ENCODE data around the gene IGSF23. TPM values are rescaled to one million over a fixed set of nuclear protein-coding genes. Genes with fewer than 3 reads are reported as not detected.
A peak's percentile ranks its signal among the peaks of the same experiment; 100 is the strongest.

IGSF23 gene
- total RNA-seq, 2 donors from 2014 or later, result not detected

DNA sequence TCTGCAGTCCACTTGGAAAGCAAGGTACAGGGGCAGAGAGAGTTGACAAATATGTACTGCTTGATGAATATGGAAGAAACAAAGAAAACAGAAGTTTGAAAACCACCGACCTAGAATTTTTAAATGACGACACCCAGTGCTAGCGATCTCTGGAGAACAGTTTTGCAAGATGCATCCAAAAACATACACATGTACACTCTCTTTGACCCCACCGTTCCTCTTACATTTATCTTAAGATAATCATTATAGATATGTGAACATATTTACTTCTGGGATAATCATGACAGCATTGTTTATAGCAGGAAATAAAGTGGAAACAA lies 40.8 kb upstream of the IGSF23 start:
- H3K4me3 ChIP-seq (ENCODE audit: low read length), result no peak overlapping the region
- 94 to 100% methylated on average over 3 of the region's 4 CpGs for WGBS, 2 experiments (ENCODE audit: insufficient coverage in 1 of 2, insufficient read length in 1 of 2)
- no peaks in the 10 kb centered on the region for H3K9me3 ChIP-seq (ENCODE audit: control insufficient read depth, low read length)
- DNase-seq, result no peak
- H3K9ac ChIP-seq (ENCODE audit: extremely low read depth, low read length, poor library complexity, severe bottlenecking), result no peak overlapping the region
- Mint-ChIP-seq H3K27me3 (ENCODE audit: insufficient read depth) (peaks cover 5% of the 10 kb centered on the region), H3K9me3 (peaks cover 2% of the 10 kb centered on the region), H3K27ac (no peak overlapping the region), H3K4me3 (no peak overlapping the region), H3K4me1 (peaks cover 24% of the 10 kb centered on the region), H3K36me3 (ENCODE audit: low read depth) (no peaks in the 10 kb centered on the region)
- no peak overlapping the region for H3K27ac ChIP-seq (ENCODE audit: low read depth, low read length)
- H3K27me3 ChIP-seq (ENCODE audit: control insufficient read depth, insufficient read depth, low read length, poor library complexity, severe bottlenecking), result peaks cover 4% of the 10 kb centered on the region
- TF ChIP-seq, protein P1, sequence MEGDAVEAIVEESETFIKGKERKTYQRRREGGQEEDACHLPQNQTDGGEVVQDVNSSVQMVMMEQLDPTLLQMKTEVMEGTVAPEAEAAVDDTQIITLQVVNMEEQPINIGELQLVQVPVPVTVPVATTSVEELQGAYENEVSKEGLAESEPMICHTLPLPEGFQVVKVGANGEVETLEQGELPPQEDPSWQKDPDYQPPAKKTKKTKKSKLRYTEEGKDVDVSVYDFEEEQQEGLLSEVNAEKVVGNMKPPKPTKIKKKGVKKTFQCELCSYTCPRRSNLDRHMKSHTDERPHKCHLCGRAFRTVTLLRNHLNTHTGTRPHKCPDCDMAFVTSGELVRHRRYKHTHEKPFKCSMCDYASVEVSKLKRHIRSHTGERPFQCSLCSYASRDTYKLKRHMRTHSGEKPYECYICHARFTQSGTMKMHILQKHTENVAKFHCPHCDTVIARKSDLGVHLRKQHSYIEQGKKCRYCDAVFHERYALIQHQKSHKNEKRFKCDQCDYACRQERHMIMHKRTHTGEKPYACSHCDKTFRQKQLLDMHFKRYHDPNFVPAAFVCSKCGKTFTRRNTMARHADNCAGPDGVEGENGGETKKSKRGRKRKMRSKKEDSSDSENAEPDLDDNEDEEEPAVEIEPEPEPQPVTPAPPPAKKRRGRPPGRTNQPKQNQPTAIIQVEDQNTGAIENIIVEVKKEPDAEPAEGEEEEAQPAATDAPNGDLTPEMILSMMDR (conservative IDR thresholded peaks at IDR 0.05), result no peak
- H3K4me1 ChIP-seq (ENCODE audit: control insufficient read depth, insufficient read depth, low read length), result no peaks in the 10 kb centered on the region
- H3K36me3 ChIP-seq (ENCODE audit: control insufficient read depth, insufficient read depth, low read length), result no peaks in the 10 kb centered on the region

DNA sequence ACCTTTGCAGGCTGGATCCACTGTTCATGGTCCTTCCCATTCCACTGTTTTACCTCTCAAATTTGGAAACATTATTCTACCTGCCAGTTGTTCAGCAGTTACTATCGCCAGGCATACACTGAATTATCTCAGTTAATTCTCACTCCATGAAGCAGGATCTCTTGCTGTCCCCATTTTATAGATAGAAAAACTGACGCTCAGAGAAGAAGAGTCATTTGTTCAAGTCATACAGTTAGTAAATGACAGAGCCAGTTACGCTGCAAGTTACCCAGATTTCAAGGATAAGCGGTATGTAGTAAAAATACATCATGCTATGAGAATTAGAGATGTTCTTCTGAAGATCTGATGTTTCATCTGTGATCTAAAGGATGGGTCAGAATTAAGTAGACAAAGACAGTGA lies 40.2 kb upstream of the IGSF23 start:
- H3K4me1 Mint-ChIP-seq, result peaks cover 24% of the 10 kb centered on the region
- Histone ChIP-seq H3K4me3 (ENCODE audit: low read length) (no peak overlapping the region), H3K9ac (ENCODE audit: extremely low read depth, low read length, poor library complexity, severe bottlenecking) (no peak overlapping the region), H3K27ac (ENCODE audit: low read depth, low read length) (no peak overlapping the region), H3K9me3 (ENCODE audit: control insufficient read depth, low read length) (no peaks in the 10 kb centered on the region), H3K27me3 (ENCODE audit: control insufficient read depth, insufficient read depth, low read length, poor library complexity, severe bottlenecking) (peaks cover 4% of the 10 kb centered on the region), H3K36me3 (ENCODE audit: control insufficient read depth, insufficient read depth, low read length) (no peaks in the 10 kb centered on the region), H3K4me1 (ENCODE audit: control insufficient read depth, insufficient read depth, low read length) (no peaks in the 10 kb centered on the region)
- WGBS, 2 experiments (ENCODE audit: insufficient coverage in 1 of 2, insufficient read length in 1 of 2), result 89 to 93% methylated on average over 4 of the region's 4 CpGs
- peaks cover 3% of the 10 kb centered on the region for H3K27me3 Mint-ChIP-seq (ENCODE audit: insufficient read depth)
- TF ChIP-seq, protein P1 (conservative IDR thresholded peaks at IDR 0.05), result no peak
- H3K36me3 Mint-ChIP-seq (ENCODE audit: low read depth), result no peaks in the 10 kb centered on the region
- peaks cover 2% of the 10 kb centered on the region for H3K9me3 Mint-ChIP-seq
- no peak overlapping the region for H3K4me3 Mint-ChIP-seq
- DNase-seq, result peak; percentile 1
- no peak overlapping the region for H3K27ac Mint-ChIP-seq

DNA sequence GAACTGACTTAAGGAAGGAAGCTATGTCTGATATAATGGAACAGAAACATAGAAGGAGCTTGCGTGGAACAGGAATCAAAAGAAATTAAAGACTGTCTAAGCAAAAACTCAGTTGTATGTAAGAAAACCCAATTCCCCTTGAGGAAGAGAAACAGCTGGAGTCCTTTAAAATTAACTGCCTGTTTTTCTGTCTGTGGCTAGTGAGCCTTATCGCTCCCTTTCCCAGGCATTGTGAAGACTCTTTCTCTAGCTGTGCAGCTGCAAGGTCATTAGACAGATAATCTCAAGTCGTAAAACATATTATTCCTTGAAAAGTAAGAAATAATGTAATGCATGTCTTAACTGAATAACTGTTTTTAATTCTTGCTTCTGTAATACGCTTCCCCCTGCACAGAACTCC lies 39.7 kb upstream of the IGSF23 start:
- Histone ChIP-seq H3K27ac (ENCODE audit: low read depth, low read length) (no peak overlapping the region), H3K27me3 (ENCODE audit: control insufficient read depth, insufficient read depth, low read length, poor library complexity, severe bottlenecking) (peaks cover 4% of the 10 kb centered on the region), H3K9me3 (ENCODE audit: control insufficient read depth, low read length) (no peaks in the 10 kb centered on the region), H3K9ac (ENCODE audit: extremely low read depth, low read length, poor library complexity, severe bottlenecking) (no peak overlapping the region), H3K4me1 (ENCODE audit: control insufficient read depth, insufficient read depth, low read length) (no peaks in the 10 kb centered on the region), H3K4me3 (ENCODE audit: low read length) (no peak overlapping the region), H3K36me3 (ENCODE audit: control insufficient read depth, insufficient read depth, low read length) (no peaks in the 10 kb centered on the region)
- WGBS, 2 experiments (ENCODE audit: insufficient coverage in 1 of 2, insufficient read length in 1 of 2), result 87 to 88% methylated on average over 2 to 4 of the region's 4 CpGs
- Mint-ChIP-seq H3K9me3 (peaks cover 2% of the 10 kb centered on the region), H3K4me3 (no peak overlapping the region), H3K36me3 (ENCODE audit: low read depth) (no peaks in the 10 kb centered on the region), H3K27ac (no peak overlapping the region), H3K4me1 (peaks cover 24% of the 10 kb centered on the region), H3K27me3 (ENCODE audit: insufficient read depth) (peaks cover 3% of the 10 kb centered on the region)
- TF ChIP-seq, protein P1 (conservative IDR thresholded peaks at IDR 0.05), result no peak
- DNase-seq, result peak; percentile 9
